Measurements from ENCODE around the gene EPHA2.

Gene EPHA2

GRCh38 chr1:16145030-16145661 lies 10.7 kb downstream of the EPHA2 start:
- Histone ChIP-seq H3K4me3 (ENCODE audit: insufficient read depth, low read length, poor library complexity, severe bottlenecking) (no peak overlapping the region), H3K9me3 (ENCODE audit: insufficient read depth, low read length) (no peaks in the 10 kb centered on the region), H3F3A (ENCODE audit: insufficient read depth) (no peaks in the 10 kb centered on the region), H3K4me2 (ENCODE audit: low read depth, low read length, poor library complexity, severe bottlenecking) (no peak overlapping the region), H3K36me3 (ENCODE audit: low read length) (no peaks in the 10 kb centered on the region), H3K9me2 (replicated peaks; ENCODE audit: insufficient read depth, low read length) (no peaks in the 10 kb centered on the region), H3K9ac (ENCODE audit: low read length) (no peak overlapping the region), H3K79me2 (ENCODE audit: insufficient read depth, low read length) (no peaks in the 10 kb centered on the region), H3K27me3 (ENCODE audit: low read length) (no peaks in the 10 kb centered on the region), H4K20me1 (ENCODE audit: low read depth, low read length) (no peaks in the 10 kb centered on the region), H2AFZ (ENCODE audit: low read depth, low read length, severe bottlenecking) (no peak overlapping the region), H3K27ac (ENCODE audit: low read depth, low read length) (no peak overlapping the region)
- no peak for TF ChIP-seq EZH2phosphoT487 (conservative IDR thresholded peaks at IDR 0.05; ENCODE audit: low read length)
- TF ChIP-seq CTCF (IDR thresholded peaks at IDR 0.05; ENCODE audit: insufficient read depth, low read length, poor library complexity, severe bottlenecking): no peak

GRCh38 chr1:16144325-16145029 lies 11.4 kb downstream of the EPHA2 start:
- Histone ChIP-seq H2AFZ (ENCODE audit: low read depth, low read length, severe bottlenecking) (no peak overlapping the region), H3K9me2 (replicated peaks; ENCODE audit: insufficient read depth, low read length) (no peaks in the 10 kb centered on the region), H3K4me2 (ENCODE audit: low read depth, low read length, poor library complexity, severe bottlenecking) (no peak overlapping the region), H3K9me3 (ENCODE audit: insufficient read depth, low read length) (no peaks in the 10 kb centered on the region), H3K27me3 (ENCODE audit: low read length) (no peaks in the 10 kb centered on the region), H3K9ac (ENCODE audit: low read length) (no peak overlapping the region), H4K20me1 (ENCODE audit: low read depth, low read length) (no peaks in the 10 kb centered on the region), H3K36me3 (ENCODE audit: low read length) (no peaks in the 10 kb centered on the region), H3K4me3 (ENCODE audit: insufficient read depth, low read length, poor library complexity, severe bottlenecking) (no peak overlapping the region), H3F3A (ENCODE audit: insufficient read depth) (no peaks in the 10 kb centered on the region), H3K79me2 (ENCODE audit: insufficient read depth, low read length) (no peaks in the 10 kb centered on the region), H3K27ac (ENCODE audit: low read depth, low read length) (no peak overlapping the region)
- TF ChIP-seq CTCF (IDR thresholded peaks at IDR 0.05; ENCODE audit: insufficient read depth, low read length, poor library complexity, severe bottlenecking): no peak
- TF ChIP-seq EZH2phosphoT487 (conservative IDR thresholded peaks at IDR 0.05; ENCODE audit: low read length): no peak

GRCh38 chr1:16143566-16144324 lies 12.1 kb downstream of the EPHA2 start:
- Histone ChIP-seq H3K9me2 (replicated peaks; ENCODE audit: insufficient read depth, low read length) (no peaks in the 10 kb centered on the region), H3K27ac (ENCODE audit: low read depth, low read length) (no peak overlapping the region), H3K9me3 (ENCODE audit: insufficient read depth, low read length) (no peaks in the 10 kb centered on the region), H3K79me2 (ENCODE audit: insufficient read depth, low read length) (no peaks in the 10 kb centered on the region), H3K36me3 (ENCODE audit: low read length) (no peaks in the 10 kb centered on the region), H3F3A (ENCODE audit: insufficient read depth) (no peaks in the 10 kb centered on the region), H3K9ac (ENCODE audit: low read length) (no peak overlapping the region), H3K4me2 (ENCODE audit: low read depth, low read length, poor library complexity, severe bottlenecking) (no peak overlapping the region), H3K27me3 (ENCODE audit: low read length) (no peaks in the 10 kb centered on the region), H3K4me3 (ENCODE audit: insufficient read depth, low read length, poor library complexity, severe bottlenecking) (no peak overlapping the region), H4K20me1 (ENCODE audit: low read depth, low read length) (no peaks in the 10 kb centered on the region), H2AFZ (ENCODE audit: low read depth, low read length, severe bottlenecking) (no peak overlapping the region)
- no peak for TF ChIP-seq CTCF (IDR thresholded peaks at IDR 0.05; ENCODE audit: insufficient read depth, low read length, poor library complexity, severe bottlenecking)
- TF ChIP-seq EZH2phosphoT487 (conservative IDR thresholded peaks at IDR 0.05; ENCODE audit: low read length): no peak
